Astrocyte of the spinal cord (primary cell): ENCODE data around the gene WRAP53.
A peak's percentile ranks its signal among the peaks of the same experiment; 100 is the strongest.

Experiments
- DNase-seq: peaks from one replicate; pipeline ENCODE4 v3.0.0; 2011; ENCODE audit warnings: low read depth, low spot score
- H3K4me3 ChIP-seq: 2 replicates; pipeline ENCODE4 v1.5.1; 2011; ENCODE audit warnings: low read depth, mild to moderate bottlenecking, low read length, moderate library complexity
- CTCF ChIP-seq: IDR thresholded peaks from 2 replicates; pipeline ENCODE4 v1.5.1; 2012; ENCODE audit warnings: low read depth, mild to moderate bottlenecking, low read length, inconsistent platforms
- in situ Hi-C: cut with HindIII; loops from 2 replicates; pipeline ENCODE4 v1.10.0; 2017; ENCODE audit warnings: low sequenced_read_pairs

The WRAP53 gene

DNA sequence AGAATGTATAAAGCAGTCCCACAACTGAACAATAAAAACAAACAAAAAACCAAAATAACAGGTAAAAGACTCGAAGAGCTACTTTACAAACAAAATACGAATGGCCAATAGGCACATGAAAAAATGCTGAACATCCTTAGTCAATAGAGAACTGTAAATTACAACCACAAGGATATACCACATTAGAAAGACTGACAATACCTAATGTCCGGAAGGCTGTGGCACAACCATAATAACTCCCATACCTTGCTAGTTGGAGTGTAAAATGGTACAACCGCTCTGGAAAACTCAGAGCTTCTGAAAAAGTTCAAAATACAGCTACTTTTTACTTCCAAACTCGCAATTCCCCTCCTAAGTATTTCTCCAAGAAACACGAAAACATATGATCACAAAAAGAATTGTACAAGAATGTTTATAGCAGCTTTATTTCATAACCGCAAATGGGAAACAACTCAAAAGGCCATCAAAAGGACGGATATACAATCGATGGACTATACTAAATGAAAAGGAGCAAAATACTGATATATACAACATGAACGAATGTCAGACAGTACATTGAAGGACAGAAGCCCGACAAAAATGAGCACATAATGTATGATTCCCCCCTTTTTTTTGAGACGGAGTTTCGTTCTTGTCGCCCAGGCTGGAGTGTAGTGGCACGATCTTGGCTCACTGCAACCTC lies 3.3 kb upstream of the WRAP53 start:
- in situ Hi-C loops: no loop called here

GRCh38 chr17:7685533-7686221 lies 2.6 kb upstream of the WRAP53 start:
- peak; percentile 96 for DNase-seq
- TF ChIP-seq CTCF: no peak
- H3K4me3 ChIP-seq: peak overlapping the region; percentile 82
- in situ Hi-C loops: no loop called here

More for the DNA sequence above, 3.3 kb upstream of the WRAP53 start:
- TF ChIP-seq CTCF: no peak
- H3K4me3 ChIP-seq: peak overlapping the region; percentile 82
- DNase-seq: no peak

- peak overlapping the region; percentile 82 for H3K4me3 ChIP-seq
- DNase-seq: peak; percentile 94
- in situ Hi-C loops: no loop called here
- TF ChIP-seq CTCF: no peak
Measured at GRCh38 chr17:7686222-7687071, 1.8 kb upstream of the WRAP53 start.

DNA sequence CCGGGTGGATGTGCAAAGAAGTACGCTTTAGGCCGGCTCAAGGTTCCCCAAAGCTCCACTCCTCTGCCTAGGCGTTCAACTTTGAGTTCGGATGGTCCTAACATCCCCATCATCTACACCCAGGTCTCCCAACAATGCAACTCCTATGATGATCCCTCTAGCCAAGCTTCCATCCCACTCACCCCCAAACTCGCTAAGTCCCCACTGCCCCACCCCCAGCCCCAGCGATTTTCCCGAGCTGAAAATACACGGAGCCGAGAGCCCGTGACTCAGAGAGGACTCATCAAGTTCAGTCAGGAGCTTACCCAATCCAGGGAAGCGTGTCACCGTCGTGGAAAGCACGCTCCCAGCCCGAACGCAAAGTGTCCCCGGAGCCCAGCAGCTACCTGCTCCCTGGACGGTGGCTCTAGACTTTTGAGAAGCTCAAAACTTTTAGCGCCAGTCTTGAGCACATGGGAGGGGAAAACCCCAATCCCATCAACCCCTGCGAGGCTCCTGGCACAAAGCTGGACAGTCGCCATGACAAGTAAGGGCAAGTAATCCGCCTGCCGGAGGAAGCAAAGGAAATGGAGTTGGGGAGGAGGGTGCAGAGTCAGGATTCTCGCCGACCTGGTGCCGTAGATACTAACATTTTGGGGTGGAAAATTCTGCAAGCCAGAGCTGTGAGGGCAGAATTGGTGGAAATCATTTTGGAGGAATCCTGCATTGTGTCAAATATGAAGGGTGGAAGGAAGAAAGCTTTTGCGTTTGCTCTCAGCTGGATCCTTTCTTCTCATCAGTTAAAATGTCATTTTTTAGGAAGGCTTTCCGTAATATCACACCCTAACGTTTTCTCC lies 987 bp upstream of the WRAP53 start, which contains the start of gene TP53:
TSS of gene TP53 (minus strand) at position 419 of the 836 bp plus-strand sequence. CDS start 10,896 bp downstream, outside the sequence.
- in situ Hi-C loops: no loop called here
- peak within 1 kb of the TSS; percentile 82 for H3K4me3 ChIP-seq
- no peak for TF ChIP-seq CTCF
- DNase-seq: peak; percentile 93

DNA sequence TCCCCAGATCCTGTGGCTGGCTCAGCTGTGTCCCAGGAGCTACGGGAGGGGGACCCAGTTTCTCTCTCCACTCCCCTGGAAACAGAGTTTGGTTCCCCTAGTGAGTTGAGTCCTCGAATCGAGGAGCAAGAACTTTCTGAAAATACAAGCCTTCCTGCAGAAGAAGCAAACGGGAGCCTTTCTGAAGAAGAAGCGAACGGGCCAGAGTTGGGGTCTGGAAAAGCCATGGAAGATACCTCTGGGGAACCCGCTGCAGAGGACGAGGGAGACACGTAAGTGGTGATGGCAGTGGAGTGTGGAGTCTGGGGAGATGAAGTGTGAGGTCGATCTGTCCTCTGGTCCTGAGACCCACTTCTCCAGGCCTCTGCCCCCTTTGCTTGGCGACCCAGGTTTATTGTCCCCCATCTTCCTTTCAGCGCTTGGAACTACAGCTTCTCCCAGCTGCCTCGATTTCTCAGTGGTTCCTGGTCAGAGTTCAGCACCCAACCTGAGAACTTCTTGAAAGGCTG lies 585 bp downstream of the WRAP53 start:
- in situ Hi-C loops: no loop called here
- DNase-seq: no peak
- peak overlapping the region; percentile 82 for H3K4me3 ChIP-seq
- no peak for TF ChIP-seq CTCF
